Fibroblast of the conjunctiva (primary cell): ENCODE measurements around the gene TCF23.
"Not testable (repeated sequence)": the region's sequence is repeated elsewhere in the genome, so short reads cannot be mapped to it uniquely, and the experiment has no call there.

Source experiments
- DNase-seq: peaks from one replicate; pipeline ENCODE4 v3.0.0-alpha.2; 2010; ENCODE audit warnings: low read depth

The TCF23 gene

GRCh38 chr2:27155069-27155520 lies 6.3 kb downstream of the TCF23 start:
- DNase-seq, result no peak

DNA sequence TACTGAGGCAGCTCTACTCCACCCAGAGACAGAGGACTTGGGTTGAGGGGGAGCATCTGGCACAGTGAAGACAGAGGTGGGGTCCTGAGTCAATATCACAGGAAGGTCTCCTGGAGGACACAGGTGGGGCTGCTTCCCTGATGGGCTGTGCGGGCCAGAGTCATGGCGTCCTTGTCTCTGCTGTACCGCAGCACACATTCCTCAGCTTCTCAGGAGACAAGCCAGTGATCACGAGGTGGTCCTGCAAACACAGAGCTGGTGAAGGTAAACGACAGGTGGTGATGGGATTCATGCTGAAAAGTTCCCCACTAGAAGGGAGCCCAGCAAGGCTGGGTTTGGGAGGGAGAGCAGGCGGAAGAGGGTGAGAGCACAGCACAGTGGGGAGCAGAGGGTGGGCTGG lies 9.7 kb downstream of the TCF23 start:
- DNase-seq, result no peak

DNA sequence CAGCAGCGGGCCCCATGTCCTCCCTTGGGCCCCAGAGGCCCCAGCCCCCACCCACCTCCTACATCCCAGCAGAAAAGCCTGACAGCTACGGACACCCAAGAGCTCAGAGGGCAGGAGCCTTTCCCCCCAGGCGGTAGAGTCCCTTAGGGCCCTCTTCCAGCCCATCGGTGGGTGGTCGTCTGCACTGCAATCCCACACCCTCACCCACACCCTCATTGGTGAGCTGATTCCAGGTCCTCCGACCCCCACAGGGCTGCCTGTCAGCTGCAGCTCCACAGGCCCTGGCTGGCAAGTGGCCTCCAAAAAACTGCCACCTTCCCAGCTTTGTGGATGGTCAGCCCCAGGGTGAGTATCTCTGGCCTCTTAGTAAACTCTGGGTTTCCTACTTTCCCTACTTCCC lies 10.5 kb downstream of the TCF23 start:
- DNase-seq, result no peak

DNA sequence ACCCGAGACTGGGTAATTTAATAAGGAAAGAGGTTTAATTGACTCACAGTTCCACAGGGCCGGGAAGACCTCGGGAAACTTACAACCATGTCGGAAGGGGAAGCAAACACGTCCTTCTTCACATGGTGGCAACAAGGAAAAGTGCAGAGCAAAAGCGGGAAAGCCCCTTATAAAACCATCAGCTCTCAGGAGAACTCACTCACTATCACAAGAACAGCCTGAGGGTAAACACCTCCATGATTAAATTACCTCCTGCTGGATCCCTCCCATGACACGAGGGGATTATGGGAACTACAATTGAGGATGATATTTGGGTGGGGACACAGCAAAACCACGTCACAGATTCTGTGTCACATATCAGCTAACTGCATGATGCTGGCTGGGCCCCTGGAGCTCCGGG lies 11.4 kb downstream of the TCF23 start:
- DNase-seq, result no peak

DNA sequence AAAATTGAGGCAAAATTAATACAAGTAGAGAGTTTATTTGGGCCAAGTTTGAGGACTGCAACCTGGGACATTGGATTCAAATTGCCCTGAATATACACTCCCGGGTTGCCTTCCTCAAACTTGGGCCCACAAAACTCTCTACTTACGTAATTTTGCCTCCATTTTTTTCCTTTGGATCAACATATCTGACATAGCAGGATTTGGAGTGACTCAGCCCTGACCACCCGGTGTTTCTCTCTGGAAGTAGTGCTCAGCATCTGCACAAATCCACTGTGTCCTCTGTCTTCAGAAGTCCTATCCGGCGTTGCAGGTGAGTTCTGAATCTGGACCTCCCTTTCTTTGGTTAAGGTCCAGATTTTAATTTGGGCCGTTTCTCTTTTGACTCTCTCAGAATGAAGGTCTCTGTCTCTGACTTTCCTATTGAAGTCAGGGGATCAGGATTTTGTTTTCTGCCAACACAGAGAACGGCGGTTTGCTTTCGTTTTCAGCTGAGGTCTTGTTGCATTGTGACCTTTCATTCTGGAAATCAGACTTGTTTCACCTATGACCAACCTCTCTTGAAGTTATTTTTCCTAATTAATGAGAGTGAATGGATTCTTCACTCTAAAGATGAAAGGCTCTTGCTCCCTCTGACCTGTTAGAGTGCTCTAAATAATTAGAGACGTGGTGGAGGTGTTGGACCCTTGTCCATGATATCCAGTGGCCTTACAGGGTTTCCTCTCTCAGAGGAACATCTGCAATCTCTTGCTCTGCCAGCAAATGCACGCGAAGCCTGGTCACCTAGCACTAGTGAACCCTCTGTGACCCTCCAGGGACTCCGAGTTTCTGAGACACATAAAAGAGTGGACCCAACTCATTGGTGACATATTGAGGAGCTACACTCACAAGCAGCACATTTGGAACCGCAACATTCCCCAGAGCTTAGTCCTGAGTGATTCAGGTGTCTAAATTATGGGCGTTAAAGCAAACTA lies 13.6 kb downstream of the TCF23 start:
- no peak for DNase-seq

GRCh38 chr2:27164960-27165763 lies 16.4 kb downstream of the TCF23 start:
- DNase-seq, result no peak

- DNase-seq, result no peak
These were observed 22.0 kb downstream of the TCF23 start for GRCh38 chr2:27170581-27171337.

DNA sequence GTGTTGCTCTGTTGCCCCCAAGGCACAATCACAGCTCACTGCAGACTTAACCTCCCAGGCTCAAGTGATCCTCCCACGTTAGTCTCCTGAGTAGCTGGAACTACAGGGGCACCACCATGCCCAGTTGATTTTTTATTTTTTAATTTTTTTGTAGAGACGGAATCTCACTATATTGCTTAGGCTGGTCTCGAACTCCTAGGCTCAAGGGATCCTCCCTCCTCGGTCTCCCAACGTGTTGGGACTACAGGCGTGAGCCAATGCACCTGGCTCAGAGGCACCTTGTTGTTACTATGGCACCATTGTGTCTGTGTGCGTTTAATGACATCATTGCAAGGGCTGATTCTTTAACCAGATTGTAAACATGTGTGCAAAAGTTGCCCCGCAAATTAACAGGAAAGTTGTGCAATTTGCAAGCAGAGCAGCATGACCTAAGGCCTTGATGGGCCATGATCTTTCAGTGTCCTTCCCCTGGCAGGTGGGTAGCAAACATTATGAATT lies 22.6 kb downstream of the TCF23 start:
- no peak for DNase-seq

GRCh38 chr2:27174638-27175037 lies 25.8 kb downstream of the TCF23 start:
- no peak for DNase-seq

DNA sequence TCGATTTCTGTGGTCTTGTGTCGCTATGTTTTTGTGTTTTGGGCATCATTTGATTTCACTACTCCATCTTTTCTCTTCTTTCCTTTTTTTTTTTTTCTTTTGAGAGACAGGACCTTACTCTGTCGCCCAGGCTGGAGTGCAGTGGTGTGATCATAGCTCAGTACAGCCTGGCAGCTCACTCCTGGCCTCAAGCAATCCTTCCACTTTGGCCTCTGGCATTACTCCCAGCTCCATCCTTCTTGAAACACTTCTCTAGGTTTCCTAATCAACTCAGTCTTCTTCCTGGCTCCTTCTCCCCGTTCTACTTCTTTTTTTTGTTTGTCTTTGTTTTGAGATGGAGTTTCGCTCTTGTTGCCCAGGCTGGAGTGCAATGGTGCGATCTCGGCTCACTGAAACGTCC lies 26.5 kb downstream of the TCF23 start:
- DNase-seq, result no peak

- DNase-seq, result not testable (repeated sequence)
These were observed 27.0 kb downstream of the TCF23 start for GRCh38 chr2:27175781-27176180.

DNA sequence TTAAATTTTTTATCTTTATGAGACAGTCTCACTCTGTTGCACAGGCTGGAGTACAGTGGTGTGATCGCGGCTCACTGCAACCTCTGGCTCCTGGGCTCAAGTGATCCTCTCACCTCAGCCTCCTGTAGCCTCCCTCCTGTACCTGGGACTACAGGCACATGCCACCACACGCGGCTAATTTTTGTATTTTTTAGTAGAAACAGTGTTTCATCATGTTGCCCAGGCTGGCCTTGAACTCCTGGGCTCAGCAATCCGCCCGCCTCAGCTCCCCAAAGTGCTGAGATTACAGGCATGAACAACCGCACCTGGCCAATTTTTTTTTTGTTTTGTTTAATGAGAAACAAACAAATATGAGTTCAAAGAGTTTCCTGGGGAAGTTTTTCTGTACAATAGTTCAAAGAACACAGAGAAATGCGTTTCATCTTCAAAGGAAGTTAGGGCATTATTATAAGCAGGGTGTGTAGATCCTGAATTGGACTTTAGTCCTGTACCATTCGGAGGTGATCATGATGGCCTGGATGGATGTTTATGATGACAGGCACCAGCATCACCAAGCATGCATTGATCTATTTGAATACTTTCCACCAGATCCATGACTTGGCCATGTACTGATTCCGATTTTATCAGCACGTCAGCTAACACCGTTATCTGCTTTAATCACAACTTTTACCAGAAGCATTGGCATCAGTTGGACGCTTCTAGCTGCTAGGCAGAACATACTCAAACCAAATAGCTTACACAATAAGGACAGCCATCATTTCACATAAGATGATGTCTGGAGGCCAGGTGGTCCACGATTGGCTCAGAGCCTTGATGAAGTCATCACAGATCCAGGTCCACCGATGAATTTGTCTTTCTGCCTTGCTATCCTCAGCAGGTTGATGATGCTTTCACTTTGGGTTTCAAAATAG lies 28.9 kb downstream of the TCF23 start:
- DNase-seq, result no peak

DNA sequence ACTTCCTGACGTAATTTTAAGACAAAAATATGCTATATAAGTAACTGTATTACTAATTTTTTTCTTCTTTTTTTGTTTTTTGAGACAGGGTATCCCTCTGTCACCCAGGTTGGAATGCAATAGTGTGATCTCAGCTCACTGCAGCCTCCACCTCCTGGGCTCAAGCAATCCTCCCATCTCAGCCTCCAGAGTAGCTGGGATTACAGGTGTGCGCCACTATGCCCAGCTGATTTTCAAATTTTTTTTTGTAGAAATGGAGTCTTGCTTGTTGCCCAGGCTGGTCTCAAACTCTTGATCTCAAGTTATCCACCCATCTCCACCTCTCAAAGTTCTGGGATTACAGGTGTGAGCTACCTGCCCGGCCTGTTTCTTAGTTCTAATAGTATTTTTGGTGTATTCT lies 29.7 kb downstream of the TCF23 start:
- no peak for DNase-seq

DNA sequence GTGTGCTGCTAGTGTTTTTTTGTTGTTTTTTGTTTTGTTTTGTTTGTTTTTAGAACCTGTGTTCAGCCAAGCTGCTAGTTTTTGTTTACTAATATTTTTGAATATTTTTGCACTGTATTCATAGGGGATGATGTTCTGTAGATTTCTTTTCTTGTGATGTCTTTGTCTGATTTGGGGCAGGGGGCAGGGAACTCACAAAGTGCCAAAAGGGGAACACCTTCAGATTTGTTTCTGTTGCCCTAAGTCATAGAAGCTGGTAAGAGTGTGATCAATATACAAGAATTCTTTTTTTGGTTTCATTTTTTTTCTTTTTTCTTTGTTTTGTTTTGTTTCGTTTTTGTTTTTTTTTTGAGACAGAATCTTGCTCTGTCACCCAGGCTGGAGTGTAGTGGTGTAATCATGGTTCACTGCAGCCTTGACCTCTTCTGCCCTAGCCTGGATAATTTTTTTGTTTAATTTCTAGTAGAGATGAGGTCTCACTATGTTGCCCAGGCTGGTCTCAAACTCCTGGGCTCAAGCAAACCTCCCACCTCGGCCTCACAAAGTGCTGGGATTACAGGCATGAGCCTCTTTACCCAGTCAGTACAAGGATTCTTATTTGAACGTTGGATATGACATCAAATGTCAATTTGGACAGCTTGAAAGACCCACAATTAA lies 30.7 kb downstream of the TCF23 start:
- no peak for DNase-seq

DNA sequence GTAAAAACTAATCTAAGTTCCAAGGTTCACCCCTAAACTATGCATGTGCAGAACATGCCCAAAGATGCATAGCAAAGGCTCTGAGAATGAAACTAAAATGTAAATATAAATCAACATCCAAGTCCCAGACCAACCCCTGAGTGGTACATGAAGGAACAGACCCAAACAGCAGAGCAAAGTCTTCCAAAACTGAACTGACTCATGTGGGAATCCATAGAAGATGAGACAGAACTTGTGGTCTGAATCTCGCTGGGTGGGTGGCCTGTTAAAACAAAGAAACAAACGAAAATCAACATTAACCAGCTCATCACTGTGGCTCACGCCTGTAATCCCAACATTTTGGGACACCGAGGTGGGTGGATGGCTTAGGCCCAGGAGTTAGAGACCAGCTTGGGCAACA lies 33.5 kb downstream of the TCF23 start:
- DNase-seq, result no peak

DNA sequence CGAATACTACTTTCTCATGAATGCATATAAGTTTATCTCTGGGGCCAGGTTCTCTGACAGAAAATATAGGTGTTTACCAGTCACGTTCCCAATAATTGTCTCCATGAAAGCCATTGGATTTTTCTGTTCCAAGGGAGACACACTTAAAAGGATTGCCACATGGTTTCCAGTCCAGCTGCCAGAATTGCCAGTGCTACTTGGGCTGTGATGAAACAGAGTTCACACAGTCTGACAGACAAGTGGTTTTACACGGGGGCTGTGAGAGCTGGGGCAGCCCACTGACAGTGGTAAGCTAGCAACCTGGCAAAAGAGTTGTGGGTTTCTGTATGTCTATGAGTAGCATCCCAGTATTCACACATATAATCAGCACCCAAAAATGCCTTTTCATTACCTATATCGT lies 35.3 kb downstream of the TCF23 start:
- DNase-seq, result no peak

GRCh38 chr2:27185331-27186026 lies 36.7 kb downstream of the TCF23 start:
- no peak for DNase-seq

GRCh38 chr2:27186613-27187345 lies 38.0 kb downstream of the TCF23 start:
- no peak for DNase-seq

DNA sequence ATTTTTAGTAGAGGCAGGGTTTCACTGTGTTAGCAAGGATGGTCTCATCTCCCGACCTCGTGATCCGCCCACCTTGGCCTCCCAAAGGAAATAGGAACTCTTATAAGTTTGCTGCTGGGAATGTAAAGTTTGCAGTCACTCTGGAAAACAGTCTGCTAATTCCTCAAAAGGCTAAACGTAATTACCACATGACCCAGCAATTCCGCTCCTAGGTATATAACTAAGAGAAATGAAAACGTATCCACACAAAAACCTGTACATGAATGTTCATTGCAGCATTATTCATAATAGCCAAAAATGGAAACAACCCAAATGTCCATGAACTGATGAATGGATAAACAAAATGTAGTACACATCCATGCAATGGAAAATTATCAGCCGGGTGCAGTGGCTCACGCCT lies 41.2 kb downstream of the TCF23 start:
- DNase-seq, result no peak
